GM19043 (cell line): ENCODE data around the gene PLIN4.
"Not testable (repeated sequence)": the region's sequence is repeated elsewhere in the genome, so short reads cannot be mapped to it uniquely, and the experiment has no call there.

Experiments used
- ATAC-seq: cut with Tn5 transposase; IDR thresholded peaks from one replicate; pipeline ENCODE4 v1.9.1; 2021; ENCODE audit warnings: low read depth; ENCODE audit not compliant: unreplicated experiment

Gene PLIN4, protein sequence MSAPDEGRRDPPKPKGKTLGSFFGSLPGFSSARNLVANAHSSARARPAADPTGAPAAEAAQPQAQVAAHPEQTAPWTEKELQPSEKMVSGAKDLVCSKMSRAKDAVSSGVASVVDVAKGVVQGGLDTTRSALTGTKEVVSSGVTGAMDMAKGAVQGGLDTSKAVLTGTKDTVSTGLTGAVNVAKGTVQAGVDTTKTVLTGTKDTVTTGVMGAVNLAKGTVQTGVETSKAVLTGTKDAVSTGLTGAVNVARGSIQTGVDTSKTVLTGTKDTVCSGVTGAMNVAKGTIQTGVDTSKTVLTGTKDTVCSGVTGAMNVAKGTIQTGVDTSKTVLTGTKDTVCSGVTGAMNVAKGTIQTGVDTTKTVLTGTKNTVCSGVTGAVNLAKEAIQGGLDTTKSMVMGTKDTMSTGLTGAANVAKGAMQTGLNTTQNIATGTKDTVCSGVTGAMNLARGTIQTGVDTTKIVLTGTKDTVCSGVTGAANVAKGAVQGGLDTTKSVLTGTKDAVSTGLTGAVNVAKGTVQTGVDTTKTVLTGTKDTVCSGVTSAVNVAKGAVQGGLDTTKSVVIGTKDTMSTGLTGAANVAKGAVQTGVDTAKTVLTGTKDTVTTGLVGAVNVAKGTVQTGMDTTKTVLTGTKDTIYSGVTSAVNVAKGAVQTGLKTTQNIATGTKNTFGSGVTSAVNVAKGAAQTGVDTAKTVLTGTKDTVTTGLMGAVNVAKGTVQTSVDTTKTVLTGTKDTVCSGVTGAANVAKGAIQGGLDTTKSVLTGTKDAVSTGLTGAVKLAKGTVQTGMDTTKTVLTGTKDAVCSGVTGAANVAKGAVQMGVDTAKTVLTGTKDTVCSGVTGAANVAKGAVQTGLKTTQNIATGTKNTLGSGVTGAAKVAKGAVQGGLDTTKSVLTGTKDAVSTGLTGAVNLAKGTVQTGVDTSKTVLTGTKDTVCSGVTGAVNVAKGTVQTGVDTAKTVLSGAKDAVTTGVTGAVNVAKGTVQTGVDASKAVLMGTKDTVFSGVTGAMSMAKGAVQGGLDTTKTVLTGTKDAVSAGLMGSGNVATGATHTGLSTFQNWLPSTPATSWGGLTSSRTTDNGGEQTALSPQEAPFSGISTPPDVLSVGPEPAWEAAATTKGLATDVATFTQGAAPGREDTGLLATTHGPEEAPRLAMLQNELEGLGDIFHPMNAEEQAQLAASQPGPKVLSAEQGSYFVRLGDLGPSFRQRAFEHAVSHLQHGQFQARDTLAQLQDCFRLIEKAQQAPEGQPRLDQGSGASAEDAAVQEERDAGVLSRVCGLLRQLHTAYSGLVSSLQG (N-terminal part only)

DNA sequence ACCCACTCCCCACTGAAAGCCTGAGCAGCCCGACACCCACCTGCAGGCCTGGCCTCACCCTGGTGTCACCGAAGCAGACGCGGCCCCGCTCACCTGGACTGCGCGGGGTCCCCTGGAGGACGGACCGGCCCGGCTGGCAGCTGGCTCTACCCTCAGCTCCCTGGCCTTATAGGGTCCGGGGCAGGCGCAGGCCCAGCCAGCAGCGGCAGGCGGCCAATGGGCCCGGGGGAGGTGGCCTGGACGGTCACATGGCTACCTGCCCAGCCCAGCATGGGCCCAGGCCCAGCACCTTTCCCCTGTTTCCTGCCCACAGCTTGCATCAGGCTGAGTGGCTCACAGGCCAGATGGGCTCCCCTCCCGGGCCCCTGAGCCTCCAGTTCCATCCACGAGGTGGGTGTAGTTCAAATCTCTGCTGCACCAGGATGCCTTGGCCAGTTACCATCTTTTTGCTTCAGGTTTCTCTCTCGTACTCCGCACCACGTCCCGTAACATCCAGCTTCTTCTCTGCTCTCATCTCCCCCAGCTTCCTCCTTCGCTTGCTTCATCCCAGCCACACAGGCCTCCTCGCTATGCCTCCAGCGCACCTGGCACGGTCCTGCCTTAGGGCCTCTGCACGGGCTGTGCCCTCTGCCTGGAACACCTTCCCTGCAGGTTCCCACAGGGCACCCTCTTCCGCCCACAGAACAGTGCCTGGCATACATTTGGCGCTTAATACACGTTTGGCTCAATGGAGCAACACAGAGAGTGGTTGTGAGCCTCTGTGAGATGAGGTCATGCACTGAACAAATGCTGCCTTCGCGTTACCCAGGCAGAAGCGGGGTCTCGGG is at the start of gene PLIN4:
Gene PLIN4 (minus strand): TSS at position 142 of the 827 bp plus-strand sequence. CDS start 214 bp downstream, outside the sequence.
- no peak for ATAC-seq

DNA sequence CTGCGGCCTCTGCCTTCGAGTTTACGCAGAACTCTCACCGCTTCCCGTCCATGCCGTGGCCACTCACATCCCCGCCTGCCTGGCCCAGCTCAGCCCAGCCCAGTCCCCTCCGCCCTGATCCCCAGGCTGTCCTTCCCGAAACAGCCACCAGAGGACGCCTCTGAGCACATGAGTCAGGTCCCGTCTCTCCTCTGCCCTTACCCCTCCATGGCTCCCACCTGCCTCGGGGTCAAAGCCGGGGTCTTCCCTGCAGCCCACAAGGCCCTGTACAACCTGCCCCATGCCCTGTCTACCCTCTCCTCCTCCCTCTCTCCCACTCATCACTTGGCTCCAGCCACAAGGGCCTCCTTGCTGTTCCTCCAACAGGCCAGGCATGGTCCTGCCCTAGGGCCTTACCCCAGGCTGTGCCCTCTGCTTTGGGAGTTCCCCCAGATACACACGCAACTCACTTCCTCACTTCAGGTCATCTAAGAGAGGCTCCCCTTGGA is 49.3 kb upstream of the PLIN4 start:
- ATAC-seq: no peak

DNA sequence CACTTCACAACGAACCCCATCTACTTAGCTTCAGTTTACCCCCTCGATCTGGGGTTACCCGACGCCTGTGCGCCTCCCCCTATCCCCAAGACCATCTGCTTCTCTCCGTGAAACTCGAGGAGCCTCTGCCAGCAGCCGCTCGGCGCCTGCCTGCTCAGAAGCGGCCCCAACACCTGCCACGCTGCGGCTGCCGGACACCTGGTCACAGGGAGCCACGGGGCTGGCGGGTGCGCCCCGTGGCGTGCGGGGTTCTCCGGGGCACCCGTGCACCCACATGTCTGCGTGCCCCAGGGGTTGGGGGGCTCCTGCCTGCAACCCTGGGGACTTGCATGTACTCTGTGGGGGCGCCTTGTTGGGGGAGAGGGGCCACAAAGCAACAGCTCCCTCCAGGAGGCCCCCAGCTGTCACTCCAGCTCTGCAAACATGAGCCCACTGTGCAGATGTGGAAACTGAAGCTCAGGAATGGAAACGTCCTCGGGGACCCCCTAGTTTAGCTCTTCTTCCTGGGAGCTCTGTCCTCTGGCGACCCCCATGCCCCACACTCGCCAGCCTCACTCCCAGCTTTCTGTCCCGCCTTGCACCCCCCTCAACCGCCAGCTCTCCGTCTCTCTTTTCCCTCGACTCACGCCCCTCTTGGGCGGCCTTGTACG is 48.2 kb upstream of the PLIN4 start:
- ATAC-seq: no peak

DNA sequence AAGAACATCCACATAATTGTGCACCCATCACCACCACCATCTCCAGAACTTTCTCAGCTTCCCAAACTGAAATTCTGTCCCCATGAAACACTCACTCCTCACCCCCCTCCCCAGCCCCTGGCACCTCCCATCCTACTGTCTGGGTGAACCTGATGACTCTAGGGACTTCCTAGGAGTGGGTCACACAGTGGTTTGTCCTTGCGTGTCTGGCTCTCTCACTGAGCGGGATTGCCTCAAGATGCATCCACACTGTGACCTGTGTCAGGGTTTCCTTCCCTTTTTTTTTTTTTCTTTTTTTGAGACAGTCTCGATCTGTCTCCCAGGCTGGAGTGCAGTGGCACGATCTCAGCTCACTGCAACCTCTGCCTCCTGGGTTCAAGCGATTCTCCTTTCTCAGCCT is 45.3 kb upstream of the PLIN4 start:
- ATAC-seq: not testable (repeated sequence)

DNA sequence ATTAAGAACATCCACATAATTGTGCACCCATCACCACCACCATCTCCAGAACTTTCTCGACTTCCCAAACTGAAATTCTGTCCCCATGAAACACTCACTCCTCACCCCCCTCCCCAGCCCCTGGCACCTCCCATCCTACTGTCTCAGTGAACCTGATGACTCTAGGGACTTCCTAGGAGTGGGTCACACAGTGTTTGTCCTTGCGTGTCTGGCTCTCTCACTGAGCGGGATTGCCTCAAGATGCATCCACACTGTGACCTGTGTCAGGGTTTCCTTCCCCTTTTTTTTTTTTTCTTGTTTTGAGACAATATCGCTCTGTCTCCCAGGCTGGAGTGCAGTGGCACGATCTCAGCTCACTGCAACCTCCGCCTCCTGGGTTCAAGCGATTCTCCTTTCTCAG is 43.8 kb upstream of the PLIN4 start:
- ATAC-seq: not testable (repeated sequence)

DNA sequence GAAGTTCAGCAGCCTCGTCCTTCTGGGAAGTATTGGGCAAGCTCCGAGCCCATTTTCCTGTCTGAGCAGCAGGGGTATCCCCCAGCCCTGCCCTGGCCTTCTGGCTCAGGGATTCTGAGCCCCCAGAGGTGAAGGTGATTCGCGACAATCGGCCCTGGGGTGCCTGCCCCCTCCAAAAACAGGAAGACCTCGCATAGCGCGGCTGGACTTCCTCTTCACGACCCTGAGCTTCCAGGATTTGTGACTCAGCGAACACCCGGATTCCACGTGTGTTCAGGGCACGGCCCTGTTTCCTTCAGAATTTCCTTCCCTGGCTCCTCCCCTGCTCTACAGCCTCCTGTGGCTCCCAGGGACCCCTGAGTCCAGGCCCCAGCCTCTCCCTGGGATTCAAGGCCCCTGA is 41.3 kb upstream of the PLIN4 start, which contains the start of gene SEMA6B:
Gene SEMA6B (minus strand): TSS at position 116 of the 400 bp plus-strand sequence. CDS start 1,227 bp downstream, outside the sequence.
- no peak for ATAC-seq

DNA sequence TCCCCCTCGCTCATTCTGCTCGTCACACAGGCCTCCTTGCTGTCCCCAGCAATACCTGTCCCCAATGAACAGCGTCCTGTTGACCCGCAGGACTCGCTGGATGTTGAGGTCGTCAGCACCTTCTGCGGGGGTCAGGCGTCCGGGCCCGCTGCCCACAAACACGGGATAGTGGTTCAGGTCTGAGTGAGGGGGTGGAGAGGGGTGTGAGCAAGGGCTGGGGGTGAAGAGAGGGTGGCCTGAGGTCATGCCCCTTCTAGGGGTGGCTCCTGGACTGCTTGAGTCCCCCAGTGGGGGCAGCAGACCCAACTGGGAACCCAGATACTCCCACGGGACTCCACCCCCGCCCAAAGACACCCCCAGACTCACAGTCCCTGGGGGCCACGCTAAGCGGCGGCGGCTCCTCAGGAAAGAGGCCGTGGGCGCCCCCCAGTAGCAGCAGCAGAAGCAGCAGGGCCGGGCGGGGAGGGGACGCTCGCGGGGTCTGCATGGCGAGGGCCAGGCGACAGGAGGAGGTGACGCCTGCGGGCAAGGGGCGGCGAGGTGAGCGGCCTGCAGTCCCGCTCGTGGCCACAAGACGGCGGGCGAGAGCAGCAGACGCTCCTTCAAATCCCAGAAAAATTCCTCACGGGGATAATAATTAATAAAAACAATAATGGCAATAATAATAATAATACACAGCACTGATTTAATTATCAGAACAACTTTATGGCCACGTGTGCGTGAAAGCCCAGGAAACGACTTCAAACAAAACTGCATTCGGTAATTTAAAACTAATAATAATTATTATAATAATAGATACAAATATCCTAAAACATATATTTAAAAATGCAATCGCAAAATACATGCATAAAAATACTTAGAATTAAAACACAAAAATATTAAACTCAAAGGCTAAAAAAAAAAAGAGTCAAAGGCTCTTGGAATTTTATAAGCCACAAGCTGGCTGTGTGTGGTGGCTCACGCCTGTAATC is 40.0 kb upstream of the PLIN4 start:
- no peak for ATAC-seq

DNA sequence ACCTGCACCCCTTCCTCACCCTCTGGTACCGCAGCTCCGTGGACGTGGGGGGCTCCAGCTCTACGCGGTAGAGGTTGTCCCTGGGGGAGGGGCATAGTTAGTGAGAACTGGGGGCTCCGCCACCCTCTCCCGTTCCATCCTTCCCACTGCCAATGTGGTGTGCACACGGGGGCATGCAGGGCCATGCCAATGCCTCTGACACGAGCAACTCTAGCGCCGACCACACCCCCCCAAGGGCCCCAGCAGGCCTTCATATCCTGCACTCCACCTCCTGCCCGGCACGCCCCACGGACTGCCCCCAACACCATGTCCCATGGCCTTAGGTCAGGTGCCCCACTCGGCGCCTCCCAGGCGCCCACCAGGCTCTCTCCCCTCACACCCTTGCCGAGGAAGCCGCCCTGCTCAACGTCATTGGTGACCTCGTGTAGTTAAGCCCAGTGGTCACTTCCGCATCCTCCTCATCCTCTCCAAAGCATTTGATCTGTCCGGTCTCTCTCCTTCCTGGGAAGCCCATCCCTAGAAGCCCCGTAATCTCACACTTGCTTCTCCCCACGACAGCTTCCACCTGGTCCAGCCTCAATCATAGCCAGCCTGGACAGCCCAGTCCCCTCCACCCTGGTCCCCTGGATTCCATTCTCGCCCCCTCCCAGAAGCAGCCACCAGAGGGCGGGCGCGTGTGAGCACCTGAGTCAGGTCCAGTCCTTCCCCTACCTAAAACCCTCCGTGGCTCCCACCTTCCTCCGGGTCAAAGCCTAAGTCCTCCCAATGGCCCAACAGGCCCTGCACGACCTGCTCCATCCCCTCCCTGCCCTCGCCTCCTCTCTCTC is 39.1 kb upstream of the PLIN4 start:
- ATAC-seq: no peak

DNA sequence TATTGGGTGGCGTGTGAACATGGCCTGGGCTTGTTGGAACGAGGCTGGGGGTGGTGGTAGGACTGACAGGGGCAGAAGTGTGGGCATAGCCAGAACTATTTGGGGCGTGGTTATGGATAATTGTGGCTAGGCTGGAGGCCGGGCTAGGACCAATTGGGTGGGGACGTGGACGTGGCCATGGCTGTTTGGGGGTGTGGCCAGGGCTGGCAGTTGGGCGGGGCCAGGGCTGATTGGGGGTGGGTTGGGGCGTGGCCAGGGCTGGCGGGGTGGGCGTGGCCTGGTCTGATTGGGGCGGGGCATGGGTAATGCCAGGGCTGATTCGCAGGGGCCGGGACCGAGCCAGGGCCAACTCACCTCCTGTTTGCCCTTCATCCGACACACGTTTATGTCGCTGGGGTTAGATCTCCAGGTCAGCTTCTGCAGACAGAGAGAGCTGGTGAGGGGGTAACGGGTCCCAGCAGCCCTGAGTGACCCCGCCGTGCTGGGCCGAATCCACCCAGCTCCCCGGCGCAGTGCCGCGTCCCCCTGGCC is 38.4 kb upstream of the PLIN4 start:
- no peak for ATAC-seq

DNA sequence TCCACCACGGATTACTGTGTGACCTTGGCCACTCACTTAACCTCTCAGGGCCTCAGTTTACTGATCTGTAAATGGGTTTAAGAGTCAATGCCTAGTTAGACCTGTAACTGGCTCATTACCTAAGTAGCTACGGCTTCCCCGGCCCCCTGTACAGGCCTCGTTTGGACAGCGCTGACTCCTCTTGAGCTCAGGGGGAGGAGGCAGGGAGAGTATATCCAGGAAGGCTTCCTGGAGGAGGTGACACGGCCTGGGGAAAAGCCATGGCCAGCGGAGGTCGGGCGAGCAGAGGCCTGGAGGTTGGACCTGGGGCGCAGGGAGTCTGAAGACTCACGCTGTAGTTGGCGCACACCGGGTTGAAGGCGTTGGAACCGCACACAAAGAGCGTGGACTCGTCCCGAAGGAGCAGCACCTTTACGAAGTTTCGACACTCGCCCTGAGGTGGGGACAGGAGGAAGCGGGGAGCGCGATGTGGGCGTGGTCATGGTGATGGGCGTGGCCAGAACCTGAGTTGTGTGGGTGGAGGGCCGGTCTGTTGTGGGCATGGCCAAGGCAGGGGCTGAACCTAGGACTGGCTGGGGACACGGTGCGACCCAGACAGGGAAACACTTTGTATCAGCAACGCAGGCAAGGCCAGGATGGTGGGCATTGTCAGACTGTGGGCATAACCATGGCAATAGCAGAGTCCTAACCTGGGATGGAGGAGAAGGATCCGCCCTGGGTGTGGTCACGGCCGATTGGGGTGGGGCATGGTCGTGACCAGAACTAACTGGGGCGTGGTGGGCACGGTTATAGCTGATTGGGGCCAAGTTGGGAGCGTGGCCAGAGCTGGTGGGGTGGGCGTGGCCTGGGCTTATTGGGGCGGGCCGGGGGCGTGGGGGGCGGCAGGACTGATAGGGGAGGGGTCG is 37.6 kb upstream of the PLIN4 start:
- ATAC-seq: no peak

DNA sequence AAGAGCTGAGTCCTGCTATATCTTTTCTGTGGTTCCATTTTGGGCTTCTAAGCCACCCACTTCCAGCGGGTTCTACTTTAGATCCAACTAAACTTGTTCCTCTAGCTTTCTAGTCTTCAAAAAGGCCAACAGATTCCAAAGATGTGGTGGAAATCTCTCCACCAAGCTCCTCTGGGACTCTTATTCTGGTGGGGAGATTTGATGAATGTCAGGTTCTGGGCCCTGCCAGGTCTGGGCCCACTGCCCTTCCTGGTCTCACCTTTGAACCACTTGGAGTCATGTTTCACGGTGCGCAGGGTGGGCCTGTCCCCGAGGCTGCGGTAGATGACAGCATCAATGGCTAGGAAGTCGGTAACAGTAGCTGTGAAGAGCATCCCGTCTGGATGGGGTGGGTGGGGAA is 36.4 kb upstream of the PLIN4 start:
- ATAC-seq: no peak

DNA sequence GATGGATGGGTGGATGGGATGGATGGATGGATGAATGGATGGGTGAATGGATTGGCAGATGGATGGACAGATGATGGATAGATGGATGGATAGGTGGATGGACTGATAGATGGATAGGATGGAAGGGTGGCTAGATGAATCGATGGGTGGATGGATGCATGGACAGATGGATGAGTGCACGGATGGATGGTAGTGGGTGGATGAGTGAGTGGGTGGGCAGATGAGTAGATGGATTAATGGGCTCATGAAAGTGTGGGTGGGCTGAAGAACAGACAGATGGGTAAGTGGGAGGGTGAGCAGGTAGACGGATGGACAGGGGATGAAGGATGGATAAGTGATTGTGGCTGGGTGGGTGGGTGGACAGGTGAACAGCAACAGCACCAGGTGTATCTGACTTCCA is 35.5 kb upstream of the PLIN4 start:
- no peak for ATAC-seq

DNA sequence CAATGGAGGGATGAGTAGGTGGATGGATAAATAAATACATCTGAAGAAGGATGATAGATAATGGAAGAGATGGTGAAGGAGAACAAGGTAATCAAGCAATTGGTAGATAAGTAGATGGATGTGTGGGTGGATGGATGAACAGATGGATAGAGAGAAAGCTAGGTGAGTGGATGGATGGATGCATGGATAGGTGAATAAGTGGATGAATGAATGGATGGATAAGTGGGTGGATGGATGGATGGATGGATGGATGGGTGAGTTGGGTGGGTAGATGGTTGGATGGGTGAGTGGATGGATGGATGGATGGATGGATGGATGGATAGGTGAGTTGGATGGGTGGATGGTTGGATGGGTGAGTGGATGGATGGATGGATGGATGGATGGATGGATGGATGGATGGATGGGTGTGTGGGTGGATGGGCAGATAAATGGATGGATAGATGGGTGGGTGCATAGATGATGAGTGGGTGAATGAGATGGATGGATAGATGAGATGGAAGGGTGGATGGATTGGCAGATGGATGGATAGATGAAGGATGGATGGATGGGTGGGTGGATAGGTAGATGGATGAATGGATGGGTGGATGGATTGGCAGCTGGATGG is 34.9 kb upstream of the PLIN4 start:
- no peak for ATAC-seq

DNA sequence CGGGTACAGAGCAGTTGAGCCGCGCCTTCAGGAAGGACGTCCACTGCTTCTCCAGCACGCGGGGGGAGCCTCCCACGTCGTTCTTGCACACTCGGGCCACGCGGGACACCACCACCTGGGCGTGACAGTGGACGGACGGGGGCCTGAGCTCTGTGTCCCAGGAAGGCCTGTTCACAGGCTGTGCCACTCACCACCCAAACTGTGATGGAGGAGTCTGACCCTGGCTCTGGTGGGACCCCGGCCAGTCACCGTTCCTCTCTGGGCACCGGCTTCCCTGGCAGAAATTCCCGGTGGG is 34.2 kb upstream of the PLIN4 start:
- no peak for ATAC-seq

DNA sequence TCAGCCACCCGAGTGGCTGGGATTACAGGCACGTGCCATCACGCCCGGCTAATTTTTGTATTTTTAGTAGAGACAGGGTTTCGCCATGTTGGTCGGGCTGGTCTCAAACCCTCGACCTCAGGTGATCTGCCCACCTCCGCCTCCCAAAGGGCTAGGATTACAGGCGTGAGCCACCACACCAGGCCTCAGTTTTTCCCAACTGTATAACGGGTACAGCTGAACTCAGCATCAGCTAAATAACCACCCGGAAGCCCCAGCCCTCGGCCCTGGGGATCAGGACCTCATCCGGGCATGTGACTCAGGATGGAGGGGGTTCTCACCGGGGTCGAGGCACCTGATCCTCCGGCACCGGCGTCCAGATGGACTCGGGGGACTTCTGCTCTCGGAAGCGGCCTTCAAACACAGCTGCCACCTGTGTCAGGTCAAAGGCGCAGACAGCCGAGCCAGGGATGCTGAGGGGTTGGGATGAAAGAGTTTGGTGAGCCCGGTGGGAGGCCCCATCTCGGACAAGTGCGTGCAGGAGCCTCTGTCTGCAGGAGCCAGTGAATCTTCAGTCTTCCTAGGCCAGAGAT is 32.3 kb upstream of the PLIN4 start:
- no peak for ATAC-seq
